PC-3 (cell line): ENCODE measurements around the gene ZNF878. TPM values are rescaled to one million over a fixed set of nuclear protein-coding genes. Genes with fewer than 3 reads are reported as not detected.

Experiments used
- ATAC-seq: fragments of 200-7000 bp; cut with Tn5 transposase; 2 replicates; pipeline ENCODE4 v1.9.1; 2020; ENCODE audit warnings: mild to moderate bottlenecking, moderate library complexity
- Bru-seq: library from RNA; stranded (reverse); fragments of 400-500 nt; gene quantifications from one replicate; lab custom pipeline; 2021; lab: Mats Ljungman, UMichigan
- BruChase-seq, 2 experiments: library from RNA; stranded (reverse); fragments of 400-500 nt; gene quantifications; one replicate each; lab custom pipeline; 2021; lab: Mats Ljungman, UMichigan
- BruUV-seq: library from RNA; stranded (reverse); fragments of 400-500 nt; replicated peaks from 2 replicates; lab custom pipeline; 2021; lab: Mats Ljungman, UMichigan
- CTCF ChIA-PET: fragments of 300-600 bp; sonication (Branson Sonifier 250); formaldehyde crosslinking; loops from one replicate; lab custom pipeline; 2022; ENCODE audit warnings: antibody characterized with exemption; lab: Charles Lee
- POLR2A ChIA-PET: fragments of 300-600 bp; sonication (Branson Sonifier 250); formaldehyde crosslinking; loops from one replicate; lab custom pipeline; 2022; ENCODE audit warnings: antibody characterized with exemption; ENCODE audit not compliant: unreplicated experiment; lab: Charles Lee
- DNase-seq: peaks from one replicate; pipeline ENCODE4 v3.0.0-alpha.2; 2015
- H2AFZ ChIP-seq: fragments of 300-600 bp; sonication (generic); 2 replicates; pipeline ENCODE4 v1.6.0; 2016; ENCODE audit warnings: antibody characterized with exemption, low read length
- H3F3A ChIP-seq: fragments of 300-600 bp; sonication (generic); one replicate; pipeline ENCODE4 v1.6.0; 2017; ENCODE audit warnings: antibody characterized with exemption, low read length, control low read depth, mild to moderate bottlenecking; ENCODE audit not compliant: unreplicated experiment
- H3K27ac ChIP-seq: fragments of 300-600 bp; sonication (generic); 2 replicates; pipeline ENCODE4 v1.5.1; 2016; ENCODE audit warnings: mild to moderate bottlenecking, low read length
- H3K27me3 ChIP-seq: fragments of 300-600 bp; sonication (generic); 2 replicates; pipeline ENCODE4 v1.6.1; 2016; ENCODE audit warnings: low read length, mixed read lengths
- H3K36me3 ChIP-seq: fragments of 300-600 bp; sonication (generic); 2 replicates; pipeline ENCODE4 v1.6.1; 2016; ENCODE audit warnings: low read depth, mixed run types, low read length, mixed read lengths
- H3K4me1 ChIP-seq: fragments of 300-600 bp; sonication (generic); 2 replicates; pipeline ENCODE4 v1.5.1; 2016; ENCODE audit warnings: low read length; ENCODE audit not compliant: insufficient read depth
- H3K4me2 ChIP-seq: fragments of 300-600 bp; sonication (generic); 2 replicates; pipeline ENCODE4 v1.6.0; 2016; ENCODE audit warnings: low read length
- H3K4me3 ChIP-seq: fragments of 300-600 bp; sonication (generic); 2 replicates; pipeline ENCODE4 v1.5.1; 2016; ENCODE audit warnings: mild to moderate bottlenecking, low read length, mixed read lengths
- H3K79me2 ChIP-seq: fragments of 300-600 bp; sonication (generic); 2 replicates; pipeline ENCODE4 v1.6.1; 2017; ENCODE audit warnings: low read length, mixed read lengths
- H3K9ac ChIP-seq: fragments of 300-600 bp; sonication (generic); 2 replicates; pipeline ENCODE4 v1.6.0; 2016; ENCODE audit warnings: mild to moderate bottlenecking, low read length
- H3K9me2 ChIP-seq: fragments of 300-600 bp; sonication (generic); replicated peaks from 2 replicates; pipeline ENCODE4 v1.6.1; 2016; ENCODE audit warnings: mixed run types, low read length, mixed read lengths
- H3K9me3 ChIP-seq: fragments of 300-600 bp; sonication (generic); 2 replicates; pipeline ENCODE4 v1.6.1; 2016; ENCODE audit warnings: low read length, mixed read lengths
- H4K20me1 ChIP-seq: fragments of 300-600 bp; sonication (generic); 2 replicates; pipeline ENCODE4 v1.6.1; 2016; ENCODE audit warnings: low read length, mixed read lengths
- EZH2 ChIP-seq: fragments of 300-600 bp; sonication (generic); IDR thresholded peaks from one replicate; pipeline ENCODE4 v1.6.1; 2017; ENCODE audit warnings: antibody characterized with exemption, mild to moderate bottlenecking, low read length; ENCODE audit not compliant: unreplicated experiment
- EZH2phosphoT487 ChIP-seq: fragments of 300-600 bp; sonication (generic); IDR thresholded peaks from 2 replicates; pipeline ENCODE4 v1.6.1; 2018; ENCODE audit warnings: mild to moderate bottlenecking, antibody characterized with exemption, low read length, borderline replicate concordance
- intact Hi-C: fragments of 100-400 bp; cut with micrococcal nuclease; formaldehyde crosslinking; loops from 2 replicates; pipeline ENCODE4 v1.9.0; 2023
- long read RNA-seq: library from polyadenylated mRNA; unstranded; transcript quantifications from one replicate; pipeline ENCODE4 v2.0.0, GENCODE V29; 2021; ENCODE audit not compliant: unreplicated experiment
- total RNA-seq: library from RNA; depleted of rRNA; stranded (reverse); fragments of >200 nt; gene quantifications from 2 replicates; pipeline ENCODE4 v1.2.3, GENCODE V29; 2014; rRNA removed
- TF ChIP-seq, protein P1 (sequence below): fragments of 300-600 bp; sonication (generic); conservative IDR thresholded peaks from 2 replicates; pipeline ENCODE4 v1.5.1; 2017; ENCODE audit warnings: antibody characterized with exemption, low read depth, mild to moderate bottlenecking, low read length

Gene ZNF878
- 0.23 and 1.9 TPM in 2 replicates for total RNA-seq
- percentile 48 among the genes with signal in this experiment for Bru-seq, nascent RNA
- BruChase-seq, experiment 1, labeled RNA remaining after a 6-hour chase: percentile 54 among the genes with signal in this experiment
- BruChase-seq, experiment 2, labeled RNA remaining after a 2-hour chase: percentile 52 among the genes with signal in this experiment
- long read RNA-seq, partial matches to known transcripts: 0 of 1 reads
- long read RNA-seq, other reads (novel, unspliced or antisense): 0 of 1 reads

DNA sequence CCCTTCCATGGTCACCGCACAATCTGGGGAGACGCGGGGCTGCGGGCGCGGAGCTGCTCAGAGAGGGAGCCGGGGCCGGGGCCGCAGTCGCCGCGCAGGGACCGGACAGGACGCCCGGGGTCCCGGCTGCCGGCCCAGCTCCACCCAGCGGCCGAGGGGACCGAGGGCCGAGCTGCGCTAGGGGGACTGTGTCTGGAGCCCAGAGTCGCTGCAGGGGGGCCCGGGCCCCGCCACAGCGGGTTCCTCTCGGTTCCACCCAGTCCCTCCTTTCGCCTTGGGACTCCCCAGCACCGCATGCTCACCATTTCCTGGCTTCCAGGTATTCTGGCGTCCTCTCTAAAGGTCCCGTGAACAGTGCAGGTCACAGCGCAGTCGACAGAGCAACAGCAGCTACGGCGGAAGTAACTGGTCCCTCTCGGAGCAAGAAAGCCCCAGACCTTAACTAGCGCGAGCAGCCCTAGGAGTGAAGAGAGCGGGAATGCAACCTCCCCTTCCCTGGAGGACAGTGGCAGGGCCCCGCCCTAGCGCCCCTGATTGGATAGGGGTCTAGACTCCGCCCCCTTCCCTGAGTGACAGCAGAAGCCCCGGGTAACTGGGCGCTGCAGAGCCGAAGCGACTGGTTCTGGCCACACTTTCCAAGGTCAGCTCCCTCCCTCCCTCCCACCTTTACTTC lies at the start of gene ZNF878:
Gene ZNF878, minus strand, starts transcription at position 465 of the 673 bp plus-strand sequence. Its CDS starts 160 bp downstream, at position 305.
- Histone ChIP-seq H3K9me2 (no peaks in the 10 kb centered on the region), H3K27me3 (no peaks in the 10 kb centered on the region), H3K4me1 (peaks cover 7% of the 10 kb centered on the region; the same call in 1 of the 2 replicates), H3F3A (no peaks in the 10 kb centered on the region), H3K27ac (no peak within 1 kb of the TSS), H3K4me3 (peak within 1 kb of the TSS; percentile 81), H3K4me2 (peak within 1 kb of the TSS; percentile 80), H3K79me2 (no peaks in the 10 kb centered on the region), H2AFZ (peak within 1 kb of the TSS; percentile 91), H4K20me1 (no peaks in the 10 kb centered on the region), H3K9ac (peak within 1 kb of the TSS; percentile 10), H3K36me3 (peaks cover 7% of the 10 kb centered on the region), H3K9me3 (peaks cover 6% of the 10 kb centered on the region; the same call in 1 of the 2 replicates)
- DNase-seq (peak; percentile 95), ATAC-seq (peak; percentile 98)
- TF ChIP-seq EZH2: no peak
- no peak for TF ChIP-seq EZH2phosphoT487
- TF ChIP-seq, protein P1, sequence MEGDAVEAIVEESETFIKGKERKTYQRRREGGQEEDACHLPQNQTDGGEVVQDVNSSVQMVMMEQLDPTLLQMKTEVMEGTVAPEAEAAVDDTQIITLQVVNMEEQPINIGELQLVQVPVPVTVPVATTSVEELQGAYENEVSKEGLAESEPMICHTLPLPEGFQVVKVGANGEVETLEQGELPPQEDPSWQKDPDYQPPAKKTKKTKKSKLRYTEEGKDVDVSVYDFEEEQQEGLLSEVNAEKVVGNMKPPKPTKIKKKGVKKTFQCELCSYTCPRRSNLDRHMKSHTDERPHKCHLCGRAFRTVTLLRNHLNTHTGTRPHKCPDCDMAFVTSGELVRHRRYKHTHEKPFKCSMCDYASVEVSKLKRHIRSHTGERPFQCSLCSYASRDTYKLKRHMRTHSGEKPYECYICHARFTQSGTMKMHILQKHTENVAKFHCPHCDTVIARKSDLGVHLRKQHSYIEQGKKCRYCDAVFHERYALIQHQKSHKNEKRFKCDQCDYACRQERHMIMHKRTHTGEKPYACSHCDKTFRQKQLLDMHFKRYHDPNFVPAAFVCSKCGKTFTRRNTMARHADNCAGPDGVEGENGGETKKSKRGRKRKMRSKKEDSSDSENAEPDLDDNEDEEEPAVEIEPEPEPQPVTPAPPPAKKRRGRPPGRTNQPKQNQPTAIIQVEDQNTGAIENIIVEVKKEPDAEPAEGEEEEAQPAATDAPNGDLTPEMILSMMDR: peak; percentile 31; the same call in 1 of the 2 replicates
- no TSS peak for BruUV-seq
- CTCF ChIA-PET: interaction anchor here (2.4 kb wide), 1 partner anchor 255 kb away, joined by 12 read pairs; the partner anchor contains the start of gene ZNF491
- POLR2A ChIA-PET: interaction anchor here (0.5 to 0.7 kb wide), 2 partner anchors 17 to 1799 kb away, joined by 4 read pairs; partner anchors contain the start of gene ZNF433
- intact Hi-C loops: no loop called here

DNA sequence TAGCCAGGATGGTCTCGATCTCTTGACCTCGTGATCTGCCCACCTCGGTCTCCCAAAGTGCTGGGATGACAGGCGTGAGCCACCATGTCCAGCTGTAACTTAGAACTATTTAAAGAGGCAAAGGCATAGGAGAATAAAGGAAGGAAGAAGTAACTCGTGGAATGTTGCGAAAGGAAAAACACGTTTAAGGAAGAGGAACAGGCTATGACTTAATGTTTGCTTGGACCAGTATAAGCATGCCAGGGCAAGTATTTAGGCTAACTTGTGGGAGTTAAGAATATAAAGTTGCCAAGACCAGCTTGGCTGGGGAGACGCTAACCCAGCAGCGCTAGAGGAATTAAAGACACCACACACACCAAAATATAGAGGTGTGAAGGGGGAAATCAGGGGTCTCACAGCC lies 45.3 kb upstream of the ZNF878 start:
- ChIA-PET POLR2A (no interaction called here), CTCF (no interaction called here)
- no peak for DNase-seq

More for the DNA sequence above, 45.3 kb upstream of the ZNF878 start:
- H3K9me2 ChIP-seq: no peaks in the 10 kb centered on the region
- ATAC-seq: no peak
- no peaks in the 10 kb centered on the region for H3K4me1 ChIP-seq
- H3K79me2 ChIP-seq: no peaks in the 10 kb centered on the region
- no peaks in the 10 kb centered on the region for H4K20me1 ChIP-seq
- H3K27ac ChIP-seq: no peak overlapping the region
- H3F3A ChIP-seq: no peaks in the 10 kb centered on the region
- H3K27me3 ChIP-seq: no peaks in the 10 kb centered on the region
- no peak overlapping the region for H3K4me3 ChIP-seq
- intact Hi-C loops: no loop called here
- H3K9ac ChIP-seq: no peak overlapping the region
- H3K9me3 ChIP-seq: peaks cover 30% of the 10 kb centered on the region
- TF ChIP-seq EZH2 (no peak), EZH2phosphoT487 (no peak)
- TF ChIP-seq, protein P1: no peak
- no TSS peak for BruUV-seq
- no peak overlapping the region for H3K4me2 ChIP-seq
- no peak overlapping the region for H2AFZ ChIP-seq
- H3K36me3 ChIP-seq: no peaks in the 10 kb centered on the region; the same call in 1 of the 2 replicates
